Ammon's horn (tissue), 1 donor: Measurements from ENCODE around the gene MYCL.

Experiments used
- DNase-seq: peaks from one replicate; pipeline ENCODE4 v3.0.0-alpha.2; 2016; ENCODE audit warnings: low spot score

MYCL gene

DNA sequence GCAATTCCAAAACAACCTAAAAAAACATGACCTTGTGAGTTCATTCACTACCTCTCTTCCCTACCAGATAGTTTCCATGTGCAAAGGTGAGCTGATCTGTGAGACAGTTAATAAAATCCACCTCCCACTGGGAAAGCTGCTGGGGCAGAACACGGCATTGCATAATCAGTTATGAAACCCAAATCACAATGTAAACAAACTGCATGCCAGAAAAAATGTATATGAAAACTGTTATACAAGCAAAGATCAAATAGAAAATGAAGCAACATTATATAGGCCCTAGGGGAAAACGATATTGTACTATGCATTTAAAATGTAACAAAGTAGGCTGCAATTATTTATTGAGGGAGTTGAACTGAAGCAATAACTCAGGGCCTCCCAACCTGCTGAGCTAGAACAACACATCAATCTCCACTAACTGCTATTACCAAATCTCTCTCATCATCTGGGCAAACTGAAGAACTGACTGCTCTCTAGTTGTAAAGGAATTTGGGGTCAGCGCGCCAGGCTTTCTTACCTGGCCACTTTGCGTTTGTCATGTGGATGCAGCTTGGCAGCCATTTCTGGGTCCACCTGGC is 49.4 kb downstream of the MYCL start:
- DNase-seq, result no peak

DNA sequence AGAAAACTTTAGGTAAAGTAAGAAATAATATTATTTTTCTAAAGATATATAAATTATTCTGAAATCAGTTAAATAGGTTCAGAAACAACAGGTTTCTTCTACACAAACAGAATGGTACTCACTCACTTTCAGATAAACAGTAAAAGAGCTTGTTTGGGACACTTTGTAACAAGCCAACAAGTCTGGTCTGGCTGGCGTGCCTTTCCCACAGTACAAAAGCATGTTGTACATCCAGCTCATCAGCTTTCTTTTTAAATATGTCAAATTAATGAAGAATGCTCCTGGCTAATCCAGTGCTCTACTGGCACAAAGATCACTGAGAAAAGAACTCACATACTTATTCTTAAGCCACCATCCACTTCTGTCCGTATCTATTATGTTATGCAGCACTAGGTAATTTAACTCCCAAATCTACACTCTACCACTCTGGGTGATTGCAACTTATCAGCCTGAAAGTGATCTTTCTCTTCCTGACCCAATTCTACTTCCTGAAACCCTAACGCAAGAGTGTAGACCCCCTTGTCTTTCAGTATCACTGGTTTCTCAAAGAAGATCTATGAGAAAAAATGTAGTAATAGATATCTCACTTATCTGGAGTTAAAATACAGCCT is 51.0 kb downstream of the MYCL start:
- no peak for DNase-seq

GRCh38 chr1:39849203-39849602 is 52.5 kb downstream of the MYCL start:
- DNase-seq, result no peak

DNA sequence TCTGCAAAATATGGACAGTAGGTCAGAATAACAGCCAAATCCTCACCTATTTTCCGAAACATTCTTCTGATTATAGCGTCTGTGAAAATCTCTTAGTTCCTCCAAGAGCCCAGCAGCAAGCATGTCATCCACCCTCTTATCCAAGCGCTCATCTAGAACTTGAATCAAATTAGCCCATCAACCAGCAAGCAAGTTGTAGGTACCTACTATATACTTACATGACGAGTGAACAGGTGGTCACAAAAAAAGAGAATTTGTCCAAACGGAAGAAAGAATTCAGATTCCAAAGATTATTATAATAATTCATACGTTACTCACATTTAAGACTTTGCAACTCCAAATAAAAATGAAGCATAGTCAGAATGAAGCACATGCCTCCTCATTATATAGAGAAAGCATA is 53.8 kb downstream of the MYCL start:
- no peak for DNase-seq

GRCh38 chr1:39846796-39847195 is 54.9 kb downstream of the MYCL start:
- DNase-seq, result no peak

DNA sequence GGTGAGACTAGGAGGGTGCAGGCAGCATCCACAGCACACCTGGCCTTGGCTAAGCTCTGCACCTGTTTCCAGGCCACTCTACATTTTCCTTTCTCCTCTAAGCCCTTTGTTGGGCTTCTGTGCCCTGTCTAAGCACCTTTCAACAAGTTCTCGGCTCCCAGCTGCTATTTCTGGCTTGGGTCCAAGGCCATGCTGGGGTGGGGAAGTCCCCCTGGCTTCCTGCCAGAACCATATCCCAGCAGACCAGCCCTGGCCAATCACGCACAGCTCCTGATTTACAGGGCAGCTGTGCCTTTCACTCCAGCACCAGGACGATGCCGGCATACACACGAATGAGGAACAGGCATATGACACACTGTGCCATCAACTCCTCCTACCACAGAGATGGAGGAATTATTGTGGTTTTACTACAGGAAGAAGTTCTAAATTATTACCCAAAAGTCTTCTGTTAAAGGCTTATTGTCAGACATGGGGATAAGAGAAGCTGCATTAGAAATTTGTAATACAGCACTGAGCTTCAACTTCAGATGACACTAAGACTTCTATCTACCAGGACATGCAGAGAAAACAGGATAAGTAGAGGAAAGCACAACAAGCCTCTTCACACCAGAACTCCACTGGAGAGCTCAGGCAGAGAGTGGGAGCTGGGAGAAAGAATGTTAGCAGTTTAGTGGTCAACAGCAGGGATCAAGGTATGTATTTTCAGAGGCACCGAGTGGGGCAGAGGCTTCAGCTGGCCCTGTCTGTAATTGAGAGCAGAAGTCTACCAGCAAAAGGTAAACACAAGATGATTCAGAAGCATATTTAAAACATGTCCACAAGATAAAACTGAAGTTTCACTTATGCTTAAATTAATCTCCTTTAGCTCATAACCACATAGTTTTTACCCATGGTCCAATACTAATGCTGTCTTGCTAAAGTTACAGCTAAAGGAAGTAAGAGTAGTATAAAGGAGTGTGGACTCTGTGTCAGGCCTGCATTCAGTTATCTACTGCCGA is 55.8 kb downstream of the MYCL start:
- peak; percentile 90 for DNase-seq
